Tibial nerve (tissue), 4 donors: ENCODE results near the gene ZNF91. TPM values are rescaled to one million over a fixed set of nuclear protein-coding genes. Genes with fewer than 3 reads are reported as not detected.

Experiments used
- DNase-seq, 2 donors: peaks; one replicate each; pipeline ENCODE4 v3.0.0-alpha.2; 2019; ENCODE audit warnings: low spot score in 2 of 2
- H3K27ac ChIP-seq, 4 donors: fragments of 200-600 bp; sonication (generic) in 3 of 4; one replicate each; pipeline ENCODE4 v1.5.1; 2017 to 2019; ENCODE audit warnings: mild to moderate bottlenecking in 1 of 4
- H3K27me3 ChIP-seq, 2 donors: fragments of 200-600 bp; sonication (generic) in 1 of 2; one replicate each; pipeline versions ENCODE4 v1.5.1 to v1.6.0; 2017 to 2019
- H3K36me3 ChIP-seq, 3 donors: fragments of 200-600 bp; sonication (generic); one replicate each; pipeline ENCODE4 v1.5.1; 2018 to 2019
- H3K4me1 ChIP-seq, 4 donors: fragments of 200-600 bp; sonication (generic) in 3 of 4; one replicate each; pipeline ENCODE4 v1.5.1; 2017 to 2019
- H3K4me3 ChIP-seq, 4 donors: fragments of 200-600 bp; sonication (generic) in 3 of 4; one replicate each; pipeline ENCODE4 v1.5.1; 2017 to 2019; ENCODE audit warnings: mild to moderate bottlenecking in 1 of 4, moderate library complexity in 1 of 4
- H3K9me3 ChIP-seq, 4 donors: fragments of 200-600 bp; sonication (generic) in 3 of 4; one replicate each; pipeline ENCODE4 v1.5.1; 2017 to 2019
- EP300 ChIP-seq, 2 donors: sonication (generic); formaldehyde crosslinking; IDR thresholded peaks; one replicate each; pipeline ENCODE4 v1.6.1; 2017; ENCODE audit warnings: antibody characterized with exemption in 2 of 2, mild to moderate bottlenecking in 1 of 2
- POLR2A ChIP-seq, 2 donors: fragments of 450-650 bp; IDR thresholded peaks; one replicate each; pipeline ENCODE4 v1.6.1; 2017; ENCODE audit warnings: antibody characterized with exemption in 2 of 2, mild to moderate bottlenecking in 2 of 2, moderate library complexity in 2 of 2
- WGBS, 2 donors: methylation state at CpG; one replicate each; pipeline ENCODE4 v1.1.5; 2018; 5-methylcytosine and 5-hydroxymethylcytosine counted together
- total RNA-seq, 4 donors: library from RNA; depleted of rRNA; stranded (reverse); fragments of >200 nt; gene quantifications; one replicate each; pipeline ENCODE4 v1.1.0, GENCODE V29; 2016
- TF ChIP-seq, protein P1 (sequence below), 5 experiments: fragments of 200-600 bp in 3 of 5; fragments of 450-650 bp in 2 of 5; sonication (generic) in 3 of 5; IDR thresholded peaks; one replicate each; pipeline ENCODE4 v1.5.1; 2016 to 2019; ENCODE audit warnings: antibody characterized with exemption in 5 of 5, mild to moderate bottlenecking in 3 of 5, moderate library complexity in 2 of 5

ZNF91 gene
- total RNA-seq, 4 donors from 2014 or later = 63.5 to 83.1 (median 81.7) TPM

DNA sequence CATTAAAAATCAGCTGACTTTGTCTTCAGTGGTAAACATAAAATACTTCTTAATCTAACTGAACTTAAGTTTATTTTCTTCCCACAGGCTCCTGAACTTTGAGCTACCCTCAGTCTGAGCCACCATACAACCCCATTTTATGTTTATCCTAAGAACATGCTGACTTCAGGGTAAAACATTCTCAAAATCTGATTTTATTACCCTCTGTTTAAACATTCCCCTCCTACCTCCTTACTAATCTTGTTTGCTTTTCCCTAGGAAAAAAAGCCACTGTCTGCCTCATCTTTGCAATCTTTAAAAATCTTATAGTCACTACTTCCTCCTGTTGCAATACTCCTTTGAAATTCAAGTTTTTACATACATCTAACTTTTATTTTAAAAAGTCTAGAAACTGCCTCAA, 4.0 kb downstream of the ZNF91 start:
- Histone ChIP-seq H3K4me3 (no peak overlapping the region), H3K4me1 (peaks cover 0 to 45% (median 22%) of the 10 kb centered on the region in 4 donors), H3K27me3 (no peaks in the 10 kb centered on the region), H3K36me3 (peaks cover 0 to 48% (median 4%) of the 10 kb centered on the region in 3 donors), H3K27ac (no peak overlapping the region), H3K9me3 (peaks cover 0 to 12% (median 2%) of the 10 kb centered on the region in 4 donors)
- DNase-seq = no peak
- TF ChIP-seq, protein P1, sequence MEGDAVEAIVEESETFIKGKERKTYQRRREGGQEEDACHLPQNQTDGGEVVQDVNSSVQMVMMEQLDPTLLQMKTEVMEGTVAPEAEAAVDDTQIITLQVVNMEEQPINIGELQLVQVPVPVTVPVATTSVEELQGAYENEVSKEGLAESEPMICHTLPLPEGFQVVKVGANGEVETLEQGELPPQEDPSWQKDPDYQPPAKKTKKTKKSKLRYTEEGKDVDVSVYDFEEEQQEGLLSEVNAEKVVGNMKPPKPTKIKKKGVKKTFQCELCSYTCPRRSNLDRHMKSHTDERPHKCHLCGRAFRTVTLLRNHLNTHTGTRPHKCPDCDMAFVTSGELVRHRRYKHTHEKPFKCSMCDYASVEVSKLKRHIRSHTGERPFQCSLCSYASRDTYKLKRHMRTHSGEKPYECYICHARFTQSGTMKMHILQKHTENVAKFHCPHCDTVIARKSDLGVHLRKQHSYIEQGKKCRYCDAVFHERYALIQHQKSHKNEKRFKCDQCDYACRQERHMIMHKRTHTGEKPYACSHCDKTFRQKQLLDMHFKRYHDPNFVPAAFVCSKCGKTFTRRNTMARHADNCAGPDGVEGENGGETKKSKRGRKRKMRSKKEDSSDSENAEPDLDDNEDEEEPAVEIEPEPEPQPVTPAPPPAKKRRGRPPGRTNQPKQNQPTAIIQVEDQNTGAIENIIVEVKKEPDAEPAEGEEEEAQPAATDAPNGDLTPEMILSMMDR (IDR thresholded peaks at IDR 0.05) = no peak
- no peak for TF ChIP-seq POLR2A (IDR thresholded peaks at IDR 0.05)
- TF ChIP-seq EP300 (IDR thresholded peaks at IDR 0.05) = no peak

DNA sequence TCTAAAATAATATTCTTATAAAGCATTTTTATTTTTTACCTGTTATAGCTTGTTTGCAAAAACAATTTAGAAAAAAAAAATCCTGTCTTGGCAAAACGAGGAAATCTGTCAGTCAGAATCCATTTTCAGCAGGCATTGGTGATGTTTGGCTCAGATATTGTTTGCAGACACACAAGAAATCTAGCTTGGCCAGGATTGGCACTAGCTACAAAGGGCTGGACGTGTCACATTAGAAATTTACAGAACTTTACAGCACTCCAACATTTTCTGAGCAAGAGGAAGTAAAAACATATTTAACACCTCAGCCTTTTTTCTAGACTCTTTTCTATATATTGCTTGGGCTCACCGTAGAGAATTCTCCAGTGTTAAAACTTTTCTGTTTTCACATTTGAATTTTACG, 9.9 kb downstream of the ZNF91 start:
- TF ChIP-seq, protein P1 (IDR thresholded peaks at IDR 0.05) = no peak
- TF ChIP-seq POLR2A (IDR thresholded peaks at IDR 0.05) (no peak), EP300 (IDR thresholded peaks at IDR 0.05) (no peak)
- Histone ChIP-seq H3K4me1 (peaks cover 0 to 4% (median 0%) of the 10 kb centered on the region in 4 donors), H3K9me3 (peaks cover 0 to 66% (median 28%) of the 10 kb centered on the region in 4 donors), H3K27me3 (no peaks in the 10 kb centered on the region), H3K36me3 (peaks cover 0 to 100% (median 21%) of the 10 kb centered on the region in 3 donors), H3K4me3 (no peak overlapping the region), H3K27ac (no peak overlapping the region)
- no peak for DNase-seq
- 92 to 95% methylated on average over 4 of the region's 4 CpGs for WGBS, 2 donors

DNA sequence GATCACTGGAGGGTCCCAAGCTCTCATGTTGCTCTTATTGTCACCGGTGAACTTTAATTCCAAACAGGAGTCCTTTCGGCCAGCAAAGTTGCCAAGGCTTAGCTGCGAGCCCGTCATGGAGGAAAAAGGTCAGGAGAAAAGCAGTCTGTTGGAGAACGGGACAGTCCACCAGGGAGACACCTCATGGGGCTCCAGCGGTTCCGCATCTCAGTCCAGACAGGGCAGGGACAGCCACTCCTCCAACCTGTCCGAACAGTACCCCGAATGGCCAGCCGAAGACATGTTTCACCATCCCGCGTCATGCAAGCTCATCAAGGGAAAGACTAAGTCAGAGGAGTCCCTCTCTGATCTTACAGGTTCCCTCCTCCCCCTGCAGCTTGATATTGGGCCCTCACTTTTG, 10.4 kb downstream of the ZNF91 start:
- no peak for DNase-seq
- H3K4me3 ChIP-seq = no peak overlapping the region
- H3K27ac ChIP-seq = no peak overlapping the region
- TF ChIP-seq POLR2A (IDR thresholded peaks at IDR 0.05) (no peak), EP300 (IDR thresholded peaks at IDR 0.05) (no peak)
- TF ChIP-seq, protein P1 (IDR thresholded peaks at IDR 0.05) = no peak
- H3K27me3 ChIP-seq = no peaks in the 10 kb centered on the region
- WGBS, 2 donors = 95 to 97% methylated on average over 12 of the region's 12 CpGs
- H3K36me3 ChIP-seq = peaks cover 0 to 99% (median 21%) of the 10 kb centered on the region in 3 donors
- H3K4me1 ChIP-seq = peaks cover 0 to 1% (median 0%) of the 10 kb centered on the region in 4 donors
- peaks cover 0 to 66% (median 28%) of the 10 kb centered on the region in 4 donors for H3K9me3 ChIP-seq

DNA sequence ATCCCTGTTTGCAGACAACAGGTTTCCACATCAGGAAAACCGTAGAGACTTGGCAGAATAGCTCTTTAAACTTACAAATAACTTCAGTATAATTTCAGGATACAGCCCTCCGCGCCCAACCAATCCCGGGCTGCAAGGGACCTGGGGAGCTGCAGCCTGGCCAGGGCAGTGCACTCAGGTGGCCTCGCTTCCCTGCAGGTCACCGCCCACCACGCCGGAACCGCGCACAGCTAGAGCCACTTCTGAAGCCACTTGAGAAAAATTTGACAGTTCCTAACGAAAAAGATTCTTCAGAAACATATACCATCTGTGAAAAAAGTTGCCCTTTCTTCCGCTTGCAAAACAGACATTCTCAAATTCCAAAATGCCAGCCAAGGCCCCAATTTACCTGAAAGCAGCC, 11.1 kb downstream of the ZNF91 start:
- Histone ChIP-seq H3K27me3 (no peaks in the 10 kb centered on the region), H3K27ac (no peak overlapping the region), H3K4me3 (no peak overlapping the region), H3K9me3 (peaks cover 0 to 73% (median 30%) of the 10 kb centered on the region in 4 donors), H3K4me1 (no peaks in the 10 kb centered on the region), H3K36me3 (peaks cover 0 to 99% (median 25%) of the 10 kb centered on the region in 3 donors)
- 97 to 98% methylated on average over 12 of the region's 12 CpGs for WGBS, 2 donors
- no peak for TF ChIP-seq EP300 (IDR thresholded peaks at IDR 0.05)
- TF ChIP-seq POLR2A (IDR thresholded peaks at IDR 0.05) = no peak
- TF ChIP-seq, protein P1 (IDR thresholded peaks at IDR 0.05) = no peak
- no peak for DNase-seq

DNA sequence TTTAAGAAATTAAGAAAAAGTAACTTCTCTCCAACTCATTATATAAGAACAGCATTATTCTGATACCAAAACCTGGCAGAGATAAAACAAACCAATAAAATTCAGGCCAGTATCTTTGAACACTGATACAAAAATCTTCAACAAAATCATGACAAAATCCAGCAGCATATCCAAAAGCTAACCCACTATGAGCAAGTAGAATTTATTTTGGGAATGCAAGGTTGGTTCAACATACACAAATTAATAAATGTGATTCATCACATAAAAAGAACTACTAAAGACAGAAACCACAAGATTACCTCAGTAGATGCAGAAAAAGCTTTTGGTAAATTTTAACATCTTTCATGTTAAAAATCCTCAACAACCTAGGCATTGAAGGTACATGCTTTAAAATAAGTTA, 12.3 kb downstream of the ZNF91 start:
- no peak for DNase-seq
- H3K4me1 ChIP-seq = no peaks in the 10 kb centered on the region
- TF ChIP-seq POLR2A (IDR thresholded peaks at IDR 0.05) = no peak
- TF ChIP-seq, protein P1 (IDR thresholded peaks at IDR 0.05) = no peak
- H3K4me3 ChIP-seq = no peak overlapping the region
- H3K27ac ChIP-seq = no peak overlapping the region
- no peaks in the 10 kb centered on the region for H3K27me3 ChIP-seq
- H3K9me3 ChIP-seq = peaks cover 0 to 84% (median 32%) of the 10 kb centered on the region in 4 donors
- H3K36me3 ChIP-seq = peaks cover 0 to 97% (median 24%) of the 10 kb centered on the region in 3 donors
